HG03045 (cell line): ENCODE measurements around the gene RIPPLY1.
"Not testable (repeated sequence)": the region's sequence is repeated elsewhere in the genome, so short reads cannot be mapped to it uniquely, and the experiment has no call there.

Experiments used
- ATAC-seq: cut with Tn5 transposase; IDR thresholded peaks from one replicate; pipeline ENCODE4 v1.9.1; 2021; ENCODE audit warnings: mild to moderate bottlenecking, moderate library complexity; ENCODE audit not compliant: unreplicated experiment

Gene RIPPLY1

GRCh38 chrX:106917830-106918500 is 14.8 kb upstream of the RIPPLY1 start:
- no peak for ATAC-seq

GRCh38 chrX:106912864-106913263 is 9.7 kb upstream of the RIPPLY1 start:
- no peak for ATAC-seq

- ATAC-seq = no peak
Measured at GRCh38 chrX:106906361-106906760, 3.2 kb upstream of the RIPPLY1 start.

GRCh38 chrX:106905064-106905708 is 2.0 kb upstream of the RIPPLY1 start:
- no peak for ATAC-seq

GRCh38 chrX:106903856-106904528 is 851 bp upstream of the RIPPLY1 start:
- no peak for ATAC-seq

GRCh38 chrX:106902684-106903083 is 457 bp downstream of the RIPPLY1 start:
- ATAC-seq = no peak

GRCh38 chrX:106901781-106902219 is 1.3 kb downstream of the RIPPLY1 start:
- no peak for ATAC-seq

- ATAC-seq = no peak
Measured at GRCh38 chrX:106901341-106901740, 1.8 kb downstream of the RIPPLY1 start.

GRCh38 chrX:106899841-106900240 is 3.3 kb downstream of the RIPPLY1 start:
- ATAC-seq = no peak

- ATAC-seq = no peak
Measured at GRCh38 chrX:106899276-106899675, 3.9 kb downstream of the RIPPLY1 start.

- peak; percentile 44 for ATAC-seq
Measured at GRCh38 chrX:106898462-106898861, 4.7 kb downstream of the RIPPLY1 start.

GRCh38 chrX:106897259-106897658 is 5.9 kb downstream of the RIPPLY1 start:
- no peak for ATAC-seq

- no peak for ATAC-seq
Measured at GRCh38 chrX:106894978-106895452, 8.1 kb downstream of the RIPPLY1 start.

- ATAC-seq = no peak
Measured at GRCh38 chrX:106894392-106894909, 8.7 kb downstream of the RIPPLY1 start.

- no peak for ATAC-seq
Measured at GRCh38 chrX:106891762-106892460, 11.2 kb downstream of the RIPPLY1 start.

GRCh38 chrX:106889468-106889867 is 13.7 kb downstream of the RIPPLY1 start:
- no peak for ATAC-seq

- no peak for ATAC-seq
Measured at GRCh38 chrX:106875151-106875550, 28.0 kb downstream of the RIPPLY1 start.

- ATAC-seq = no peak
Measured at GRCh38 chrX:106874075-106874474, 29.1 kb downstream of the RIPPLY1 start.

GRCh38 chrX:106872796-106873195 is 30.3 kb downstream of the RIPPLY1 start:
- ATAC-seq = not testable (repeated sequence)

GRCh38 chrX:106863697-106864096 is 39.4 kb downstream of the RIPPLY1 start:
- no peak for ATAC-seq
